ENCODE measurements around the gene HYAL3.

- TF ChIP-seq CTCF (IDR thresholded peaks at IDR 0.05; ENCODE audit: insufficient read depth, low read depth, low read length) = no peak
- no peak for TF ChIP-seq EZH2 (IDR thresholded peaks at IDR 0.05; ENCODE audit: insufficient read depth, low read length)
Observed at GRCh38 chr3:50314816-50315215, 15.6 kb upstream of the HYAL3 start.

Measured in astrocyte (in vitro differentiated cells and primary cell).